Adipose tissue (tissue), 3 donors: ENCODE measurements around the gene IL10RA. TPM values are rescaled to one million over a fixed set of nuclear protein-coding genes. Genes with fewer than 3 reads are reported as not detected.

Source experiments
- H3K27ac ChIP-seq: one replicate; pipeline ENCODE4 v1.5.1; 2013; ENCODE audit warnings: low read depth, low read length
- WGBS, 3 donors: extraction: QIAGEN DNeasy Blood & Tissue Kit; methylation state at CpG; one replicate each; pipeline ENCODE4 v1.1.7; 2013; 5-methylcytosine and 5-hydroxymethylcytosine counted together
- polyA plus RNA-seq, 3 donors: library from polyadenylated mRNA; stranded (reverse); fragments of 200-250 nt; gene quantifications; one replicate each; pipeline ENCODE4 v1.2.3, GENCODE V29; 2013
- donor health status: healthy with polysubstance abuse.
- donor health status: Bipolar disorder and iron deficiency.
- donor health status: healthy.

IL10RA gene
- polyA plus RNA-seq, 3 donors: 2.0 to 17.4 (median 8.1) TPM

- no peak overlapping the region for H3K27ac ChIP-seq
- WGBS, 3 donors: 48 to 76% (median 69%) methylated on average over 3 of the region's 3 CpGs
Measured at GRCh38 chr11:118017111-118017510, 30.9 kb downstream of the IL10RA start.

- WGBS, 3 donors: 64 to 74% (median 72%) methylated on average over 4 of the region's 4 CpGs
- no peak overlapping the region for H3K27ac ChIP-seq
Measured at GRCh38 chr11:118017631-118018315, 31.6 kb downstream of the IL10RA start.

- 66 to 95% (median 90%) methylated on average over 2 of the region's 2 CpGs for WGBS, 3 donors
- H3K27ac ChIP-seq: no peak overlapping the region
Measured at GRCh38 chr11:118018401-118018800, 32.2 kb downstream of the IL10RA start.

DNA sequence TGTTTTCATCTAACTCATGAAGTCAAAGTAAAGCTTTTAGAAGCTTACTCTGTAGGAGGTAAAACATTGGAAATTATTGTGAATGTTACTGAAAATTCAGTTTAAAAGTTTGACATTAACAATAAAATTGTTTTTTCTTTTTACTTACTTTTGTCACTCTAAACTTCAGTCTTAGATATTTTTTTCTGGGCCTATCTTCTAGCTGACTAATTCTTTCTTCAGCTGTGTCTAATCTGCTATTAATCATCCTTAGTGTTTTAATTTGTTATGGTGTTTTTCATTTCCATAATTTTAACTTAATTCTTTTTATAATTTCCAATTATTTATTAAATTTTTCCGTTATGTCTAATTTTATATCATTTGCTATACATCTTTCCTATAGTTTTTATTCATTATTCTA, 35.0 kb downstream of the IL10RA start:
- 92 to 99% (median 96%) methylated on average over 1 of the region's 1 CpG for WGBS, 3 donors
- no peak overlapping the region for H3K27ac ChIP-seq

GRCh38 chr11:118027694-118028093, 41.5 kb downstream of the IL10RA start:
- no peak overlapping the region for H3K27ac ChIP-seq
- WGBS, 3 donors: 81 to 91% (median 87%) methylated on average over 4 of the region's 4 CpGs

DNA sequence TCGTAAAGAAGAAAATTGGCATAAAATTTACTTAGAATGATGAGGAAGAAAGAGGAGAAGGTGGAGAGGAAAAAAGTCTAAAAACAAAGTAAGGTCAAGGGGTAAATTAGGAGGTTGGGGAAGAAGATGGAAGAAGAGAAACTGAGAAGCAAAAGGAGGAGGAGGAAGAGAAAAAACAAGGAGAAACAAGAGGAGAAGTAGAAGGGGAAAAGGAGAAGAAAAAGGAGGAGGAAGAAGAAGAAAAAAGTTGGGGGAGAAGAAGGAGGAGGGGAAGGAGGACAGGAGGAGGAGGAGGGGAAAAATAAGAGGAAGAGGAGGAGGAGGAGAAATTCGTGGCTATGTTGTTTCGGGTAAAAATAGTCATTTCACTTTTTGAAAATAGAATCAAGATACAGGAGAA, 42.4 kb downstream of the IL10RA start:
- 63 to 67% (median 66%) methylated on average over 3 of the region's 3 CpGs for WGBS, 3 donors
- H3K27ac ChIP-seq: no peak overlapping the region

DNA sequence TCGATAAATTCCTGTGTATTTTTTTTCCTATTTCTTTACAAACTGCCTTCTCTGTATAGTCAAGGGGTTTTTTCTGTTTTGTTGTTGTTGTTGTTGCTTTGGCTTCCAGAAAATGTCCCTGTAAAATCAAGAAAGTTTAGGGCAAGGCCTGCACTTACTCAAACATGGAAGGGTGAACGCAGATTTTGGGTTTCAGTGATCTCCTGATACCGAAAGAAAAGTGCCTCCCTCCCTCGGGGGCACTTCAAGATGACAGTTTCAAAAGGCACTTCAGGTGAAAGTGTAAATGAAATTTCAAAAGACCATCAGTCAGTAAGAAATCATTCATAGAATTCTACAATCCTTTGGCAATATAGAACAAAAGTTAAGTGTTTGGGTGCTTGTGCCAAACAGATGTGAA, 47.2 kb downstream of the IL10RA start:
- WGBS, 3 donors: 80 to 90% (median 89%) methylated on average over 4 of the region's 4 CpGs
- H3K27ac ChIP-seq: no peak overlapping the region

DNA sequence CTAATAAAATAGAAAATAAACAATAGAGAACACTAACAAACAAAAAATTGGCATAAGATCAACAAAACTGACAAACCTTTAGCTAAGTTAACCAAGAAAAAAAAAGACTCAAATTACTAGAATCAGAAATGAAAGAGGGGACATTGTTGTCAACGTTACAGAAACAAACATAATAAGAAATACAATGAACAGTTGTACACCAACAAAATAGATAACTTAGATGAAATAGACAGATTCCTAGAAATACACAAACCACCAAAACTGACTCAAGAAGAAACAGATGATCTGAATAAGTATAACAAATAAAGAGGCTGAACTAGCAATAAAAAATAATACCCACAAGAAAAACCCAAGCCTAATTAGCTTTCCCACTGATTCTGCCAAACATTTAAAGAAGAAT, 55.9 kb downstream of the IL10RA start:
- 66 to 87% (median 76%) methylated on average over 1 of the region's 1 CpG for WGBS, 3 donors
- H3K27ac ChIP-seq: no peak overlapping the region

DNA sequence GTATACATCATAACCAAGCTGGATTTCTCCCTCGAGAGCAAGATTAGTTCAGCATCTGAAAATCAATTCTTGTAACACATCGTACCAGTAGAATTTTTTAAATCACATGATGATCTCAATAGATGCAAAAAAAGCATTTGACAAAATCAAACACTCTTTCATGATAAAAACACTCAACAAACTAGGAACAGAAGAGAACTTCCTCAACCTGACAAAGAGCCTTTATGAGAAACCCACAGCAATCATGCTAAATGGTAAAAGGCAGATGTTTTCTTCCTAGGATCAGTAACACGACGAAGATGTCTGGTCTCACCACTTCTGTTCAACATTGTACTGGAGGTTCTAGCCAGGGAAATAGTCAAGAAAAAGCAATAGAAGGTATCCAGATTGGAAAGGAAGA, 56.6 kb downstream of the IL10RA start:
- WGBS, 3 donors: 46 to 70% (median 66%) methylated on average over 4 of the region's 4 CpGs
- no peak overlapping the region for H3K27ac ChIP-seq

DNA sequence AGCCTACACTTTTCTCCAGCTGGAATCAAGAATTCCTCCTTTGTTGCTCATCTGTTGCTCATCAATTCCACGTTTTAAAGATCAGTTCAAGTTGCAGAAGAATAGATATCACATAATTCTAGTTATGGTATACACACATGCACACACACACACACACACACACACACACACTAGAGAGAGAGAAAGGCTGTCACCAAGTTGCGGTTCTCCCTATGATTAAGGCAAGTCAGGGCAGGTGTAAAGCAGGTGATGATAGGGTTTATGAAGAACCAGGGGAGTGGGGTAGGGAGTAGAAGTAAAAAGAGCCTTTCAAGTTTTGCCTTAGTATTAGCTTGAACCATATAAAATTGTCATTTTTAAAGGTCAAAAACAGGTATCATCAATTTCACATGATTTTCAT, 59.0 kb downstream of the IL10RA start:
- H3K27ac ChIP-seq: no peak overlapping the region
- WGBS, 3 donors: 76 to 81% (median 79%) methylated on average over 2 of the region's 2 CpGs

GRCh38 chr11:118046051-118046963, 60.1 kb downstream of the IL10RA start:
- H3K27ac ChIP-seq: no peak overlapping the region
- WGBS, 3 donors: 52 to 67% (median 66%) methylated on average over 5 of the region's 5 CpGs

DNA sequence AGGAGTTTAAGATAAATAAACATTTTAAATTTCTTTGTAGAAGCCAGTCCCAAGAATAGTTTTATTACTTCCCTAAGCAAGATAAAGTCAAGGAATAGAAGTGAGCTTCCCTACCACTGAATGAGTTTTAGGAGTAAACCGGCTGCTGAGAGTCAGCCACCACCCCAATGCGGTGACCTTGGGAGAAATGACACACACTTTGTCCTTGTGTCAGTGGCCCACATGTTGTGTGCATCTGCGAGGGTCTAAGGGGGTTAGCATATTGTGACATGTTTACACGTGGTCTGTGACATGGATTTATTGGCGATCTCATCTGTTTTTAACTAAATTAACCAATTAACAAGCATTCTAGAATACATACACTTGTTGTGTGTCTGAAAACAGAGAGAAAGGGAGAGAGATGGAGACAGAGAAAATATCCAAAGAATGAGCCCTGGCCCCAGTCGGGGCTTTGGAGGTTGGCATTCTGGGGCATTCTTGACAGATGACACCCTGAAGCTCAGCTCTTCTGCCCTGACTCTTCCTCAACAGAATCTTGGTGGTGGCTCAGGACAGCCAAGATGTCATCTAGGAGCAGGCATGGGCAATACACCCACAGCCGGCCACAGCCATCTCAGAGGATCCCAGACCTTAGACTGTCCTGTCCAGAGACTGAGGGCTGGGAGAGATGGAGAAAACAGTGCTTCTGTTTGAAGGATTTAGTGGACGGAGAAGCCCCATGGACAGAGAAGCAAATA, 60.9 kb downstream of the IL10RA start:
- H3K27ac ChIP-seq: no peak overlapping the region
- WGBS, 3 donors: 72 to 91% (median 83%) methylated on average over 8 of the region's 8 CpGs

DNA sequence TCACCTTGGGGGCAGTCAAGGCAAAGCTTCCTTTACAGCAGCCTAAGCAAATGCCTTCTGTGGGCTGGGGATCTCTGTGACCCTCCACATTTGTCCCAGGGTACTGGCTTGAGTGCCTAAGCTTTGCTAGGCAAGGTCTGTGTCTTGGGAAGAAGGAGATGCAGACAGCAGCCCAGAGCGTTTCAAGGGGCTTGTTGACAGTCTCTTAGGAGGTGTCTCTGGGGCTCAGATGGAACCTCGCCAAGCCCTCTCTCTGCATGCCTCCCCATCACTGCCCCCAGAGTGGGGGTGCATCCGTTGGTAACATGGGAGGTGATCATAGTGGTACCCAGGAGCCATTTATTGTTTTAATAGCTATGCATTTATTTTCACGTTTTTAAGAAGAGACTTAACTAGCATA, 61.6 kb downstream of the IL10RA start:
- H3K27ac ChIP-seq: no peak overlapping the region
- 67 to 86% (median 67%) methylated on average over 4 of the region's 4 CpGs for WGBS, 3 donors

GRCh38 chr11:118048472-118049370, 62.5 kb downstream of the IL10RA start:
- no peak overlapping the region for H3K27ac ChIP-seq
- WGBS, 3 donors: 62 to 74% (median 72%) methylated on average over 11 of the region's 11 CpGs

DNA sequence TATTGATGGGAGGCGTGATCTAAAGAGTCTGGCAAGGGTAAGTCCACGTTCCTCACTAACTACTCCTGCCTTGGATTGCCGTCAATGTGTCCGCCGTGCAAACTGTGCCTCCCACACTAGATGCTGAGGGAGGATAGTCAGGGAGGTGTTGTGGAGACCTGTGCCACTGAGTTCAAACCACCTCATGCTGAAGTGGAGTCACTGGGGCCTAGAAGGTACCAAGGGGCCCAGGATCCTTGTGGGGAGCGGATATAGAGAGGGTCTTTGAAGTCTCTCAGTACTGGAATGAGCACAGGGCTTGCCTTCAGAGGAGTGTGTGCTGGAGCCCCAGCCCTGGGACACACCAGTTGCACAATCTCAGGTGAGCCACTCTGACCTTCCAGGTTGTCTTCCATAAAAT, 63.6 kb downstream of the IL10RA start:
- no peak overlapping the region for H3K27ac ChIP-seq
- 90 to 92% (median 90%) methylated on average over 6 of the region's 6 CpGs for WGBS, 3 donors

- H3K27ac ChIP-seq: no peak overlapping the region
- WGBS, 3 donors: 84 to 91% (median 90%) methylated on average over 7 of the region's 7 CpGs
Measured at GRCh38 chr11:118050208-118050891, 64.2 kb downstream of the IL10RA start.
